ENCODE data around the gene MAPK12. TPM values are rescaled to one million over a fixed set of nuclear protein-coding genes. Genes with fewer than 3 reads are reported as not detected.

The MAPK12 gene
- total and polyA plus RNA-seq, 2 of the 8 experiments (the other 6 are each of a cell fraction or from before 2014, with no cell fraction given) = 17.3 to 20.3 TPM

GRCh38 chr22:50229370-50229769 lies 32.1 kb downstream of the MAPK12 start:
- Histone ChIP-seq H3K36me3 (ENCODE audit: control insufficient read depth in 2 of 4, insufficient read depth in 4 of 4, low read length in 3 of 4) (peaks cover 0 to 4% (median under 1%) of the 10 kb centered on the region in 4 experiments; a peak in 4 of 8 replicates), H3K79me2 (ENCODE audit: control insufficient read depth in 1 of 2, insufficient read depth in 2 of 2, low read length in 2 of 2) (peaks cover 0 to 7% of the 10 kb centered on the region in 2 experiments; a peak in 2 of 4 replicates), H3K27ac (ENCODE audit: low read depth, low read length) (no peak overlapping the region), H3K4me3 (ENCODE audit: extremely low read depth in 1 of 4, insufficient read depth in 2 of 4, low read depth in 3 of 4, low read length in 4 of 4) (no peak overlapping the region), H3K56ac (replicated peaks; ENCODE audit: insufficient read length, low read depth, low read length) (no peak overlapping the region), H3K23me2 (ENCODE audit: low read depth, low read length) (no peaks in the 10 kb centered on the region), H4K8ac (ENCODE audit: extremely low read depth, insufficient read depth, low read length) (no peak overlapping the region), H2BK5ac (ENCODE audit: low read depth, low read length) (no peak overlapping the region), H3K4ac (replicated peaks; ENCODE audit: insufficient read length, low read depth, low read length) (no peak overlapping the region), H4K20me1 (replicated peaks in 1 of 2; ENCODE audit: control insufficient read depth in 1 of 2, insufficient read depth in 2 of 2, low read length in 2 of 2) (peaks cover 0 to 18% of the 10 kb centered on the region in 2 experiments), H3K9ac (replicated peaks in 1 of 4; ENCODE audit: extremely low read depth in 1 of 4, low read depth in 3 of 4, low read length in 3 of 4) (no peak overlapping the region), H3K4me1 (replicated peaks in 1 of 4; ENCODE audit: control insufficient read depth in 3 of 4, insufficient read depth in 4 of 4, low read length in 3 of 4) (no peaks in the 10 kb centered on the region), H3K4me2 (ENCODE audit: insufficient read depth in 1 of 2, low read depth in 2 of 2, low read length in 2 of 2) (no peak overlapping the region), H2AK5ac (ENCODE audit: low read depth, low read length) (no peak overlapping the region), H3K18ac (ENCODE audit: extremely low read depth, low read length) (no peak overlapping the region), H2BK20ac (ENCODE audit: low read length) (no peak overlapping the region), H2BK15ac (ENCODE audit: low read length) (no peak overlapping the region), H2BK12ac (ENCODE audit: low read depth, low read length) (no peak overlapping the region), H3K79me1 (ENCODE audit: low read depth, low read length) (peaks cover 8% of the 10 kb centered on the region), H2BK120ac (replicated peaks; ENCODE audit: low read depth, low read length) (no peak overlapping the region), H3K23ac (ENCODE audit: insufficient read length) (no peak overlapping the region), H4K5ac (ENCODE audit: insufficient read length, low read depth, low read length) (no peak overlapping the region), H3K14ac (ENCODE audit: insufficient read length) (no peak overlapping the region), H3K9me3 (ENCODE audit: insufficient read depth in 2 of 2, low read depth in 1 of 2, low read length in 1 of 2) (no peaks in the 10 kb centered on the region; a peak in 1 of 4 replicates), H4K91ac (replicated peaks; ENCODE audit: insufficient read length, low read length) (no peak overlapping the region), H3K27me3 (replicated peaks in 1 of 4; ENCODE audit: control insufficient read depth in 3 of 4, extremely low read depth in 1 of 4, insufficient read depth in 3 of 4, low read length in 3 of 4) (no peaks in the 10 kb centered on the region), H2AFZ (ENCODE audit: low read length) (no peak overlapping the region)
- FAIRE-seq (no peak), DNase-seq (ENCODE audit: low read depth in 1 of 2, low spot score in 2 of 2) (no peak)
- POLR2A ChIA-PET (ENCODE audit: partially characterized antibody) = no interaction called here
- CTCF ChIA-PET (ENCODE audit: partially characterized antibody) = no interaction called here
- TF ChIP-seq CTBP2 (IDR thresholded peaks at IDR 0.05; ENCODE audit: borderline replicate concordance, insufficient read depth, insufficient read length, low read length) = no peak
- TF ChIP-seq YY1 (IDR thresholded peaks at IDR 0.05; ENCODE audit: low read depth, low read length) = no peak
- no peak for TF ChIP-seq RXRA (IDR thresholded peaks at IDR 0.05; ENCODE audit: insufficient read depth, low read depth, low read length)
- no peak for TF ChIP-seq CBX8 (IDR thresholded peaks at IDR 0.05; ENCODE audit: borderline replicate concordance, low read depth, low read length)
- TF ChIP-seq JUN (IDR thresholded peaks at IDR 0.05; ENCODE audit: low read depth, low read length) = no peak
- TF ChIP-seq ATF3 (IDR thresholded peaks at IDR 0.05; ENCODE audit: insufficient read depth, low read depth, low read length) = no peak
- no peak for TF ChIP-seq HDAC2 (IDR thresholded peaks at IDR 0.05; ENCODE audit: borderline replicate concordance in 1 of 2, low read depth in 2 of 2, low read length in 2 of 2)
- no peak for TF ChIP-seq SUZ12 (IDR thresholded peaks at IDR 0.05; ENCODE audit: low read length)
- no peak for TF ChIP-seq MAFK (IDR thresholded peaks at IDR 0.05; ENCODE audit: low read depth, low read length)
- WGBS, 2 experiments (ENCODE audit: extremely low coverage in 1 of 2, insufficient coverage in 1 of 2, insufficient read length in 1 of 2, insufficient replicate concordance in 2 of 2, low coverage in 1 of 2, low lambda C conversion rate in 2 of 2, missing lambda C conversion rate in 1 of 2) = 90% methylated on average over 16 of the region's 16 CpGs; no CpG with 5 or more reads in 1 of the 2 experiments

Measured in H1 (cell line).